DOHH2 (cell line): ENCODE data around the gene PTGDR.
A peak's percentile ranks its signal among the peaks of the same experiment; 100 is the strongest.

Experiments used
- H3F3A ChIP-seq: fragments of 200-600 bp; sonication (generic), shearing (Covaris generic); 2 replicates; pipeline ENCODE4 v1.6.0; 2016; ENCODE audit warnings: antibody characterized with exemption, mild to moderate bottlenecking; ENCODE audit not compliant: control insufficient read depth, insufficient read depth
- H3K27ac ChIP-seq: fragments of 200-600 bp; sonication (generic); 2 replicates; pipeline ENCODE4 v1.5.1; 2014; ENCODE audit warnings: low read depth, mild to moderate bottlenecking, low read length, moderate library complexity
- H3K27me3 ChIP-seq: fragments of 200-600 bp; sonication (generic); 2 replicates; pipeline ENCODE4 v1.6.1; 2014; ENCODE audit warnings: mild to moderate bottlenecking, low read length, mixed read lengths; ENCODE audit not compliant: control insufficient read depth
- H3K36me3 ChIP-seq: fragments of 200-600 bp; sonication (generic); 2 replicates; pipeline ENCODE4 v1.6.1; 2014; ENCODE audit warnings: mild to moderate bottlenecking, low read length, moderate library complexity, mixed read lengths; ENCODE audit not compliant: control insufficient read depth
- H3K4me1 ChIP-seq: fragments of 200-600 bp; sonication (generic); 2 replicates; pipeline ENCODE4 v1.6.1; 2014; ENCODE audit warnings: mild to moderate bottlenecking, low read length, mixed read lengths; ENCODE audit not compliant: control insufficient read depth
- H3K4me2 ChIP-seq: fragments of 200-600 bp; sonication (generic); 2 replicates; pipeline ENCODE4 v1.6.0; 2014; ENCODE audit warnings: mild to moderate bottlenecking, low read length, moderate library complexity
- H3K4me3 ChIP-seq: fragments of 200-600 bp; sonication (generic); 2 replicates; pipeline ENCODE4 v1.5.1; 2014; ENCODE audit warnings: mild to moderate bottlenecking, low read length, mixed read lengths
- H3K79me2 ChIP-seq: fragments of 200-600 bp; sonication (generic); 2 replicates; pipeline ENCODE4 v1.6.1; 2014; ENCODE audit warnings: mild to moderate bottlenecking, low read length, mixed read lengths; ENCODE audit not compliant: control insufficient read depth
- H3K9me2 ChIP-seq: fragments of 200-600 bp; sonication (generic); replicated peaks from 2 replicates; pipeline ENCODE4 v1.6.1; 2014; ENCODE audit warnings: mild to moderate bottlenecking, low read length, mixed read lengths; ENCODE audit not compliant: control insufficient read depth
- H3K9me3 ChIP-seq: fragments of 200-600 bp; sonication (generic); 2 replicates; pipeline ENCODE4 v1.6.1; 2014; ENCODE audit warnings: antibody characterized with exemption, low read length, mixed read lengths; ENCODE audit not compliant: control insufficient read depth, insufficient read depth
- H4K20me1 ChIP-seq: fragments of 200-600 bp; sonication (generic); 2 replicates; pipeline ENCODE4 v1.6.0; 2014; ENCODE audit warnings: low read depth, mild to moderate bottlenecking, antibody characterized with exemption, low read length, moderate library complexity; ENCODE audit not compliant: control insufficient read depth, insufficient read depth
- CTCF ChIP-seq: fragments of 200-600 bp; sonication (generic); IDR thresholded peaks from one replicate; pipeline ENCODE4 v1.5.1; 2014; ENCODE audit warnings: antibody characterized with exemption, mild to moderate bottlenecking, low read depth, low read length; ENCODE audit not compliant: poor library complexity, severe bottlenecking
- EZH2phosphoT487 ChIP-seq: fragments of 200-600 bp; sonication (generic); IDR thresholded peaks from 2 replicates; pipeline ENCODE4 v1.6.1; 2017; ENCODE audit warnings: borderline replicate concordance, mild to moderate bottlenecking, antibody characterized with exemption, low read length, moderate library complexity, mixed read lengths

The PTGDR gene

GRCh38 chr14:52325126-52325525 lies 57.6 kb downstream of the PTGDR start:
- H3K4me1 ChIP-seq = peaks cover 19% of the 10 kb centered on the region
- no peak overlapping the region for H3K27ac ChIP-seq
- peak overlapping the region; percentile 14; the same call in 1 of the 2 replicates for H3K4me2 ChIP-seq
- no peak overlapping the region for H3K4me3 ChIP-seq
- peaks cover 7% of the 10 kb centered on the region; the same call in 1 of the 2 replicates for H3K9me3 ChIP-seq
- H3K27me3 ChIP-seq = no peaks in the 10 kb centered on the region
- TF ChIP-seq CTCF (no peak), EZH2phosphoT487 (no peak)
- no peaks in the 10 kb centered on the region for H4K20me1 ChIP-seq
- H3F3A ChIP-seq = no peaks in the 10 kb centered on the region
- no peaks in the 10 kb centered on the region for H3K9me2 ChIP-seq
- H3K79me2 ChIP-seq = no peaks in the 10 kb centered on the region
- H3K36me3 ChIP-seq = no peaks in the 10 kb centered on the region

GRCh38 chr14:52325630-52326029 lies 58.1 kb downstream of the PTGDR start:
- H3K79me2 ChIP-seq = no peaks in the 10 kb centered on the region
- no peak overlapping the region for H3K27ac ChIP-seq
- no peak overlapping the region for H3K4me3 ChIP-seq
- TF ChIP-seq EZH2phosphoT487 (no peak), CTCF (no peak)
- H3F3A ChIP-seq = no peaks in the 10 kb centered on the region
- peaks cover 7% of the 10 kb centered on the region; the same call in 1 of the 2 replicates for H3K9me3 ChIP-seq
- no peaks in the 10 kb centered on the region for H3K36me3 ChIP-seq
- no peaks in the 10 kb centered on the region for H3K27me3 ChIP-seq
- H4K20me1 ChIP-seq = no peaks in the 10 kb centered on the region
- H3K4me1 ChIP-seq = peaks cover 19% of the 10 kb centered on the region
- H3K9me2 ChIP-seq = no peaks in the 10 kb centered on the region
- 0 out of 2 replicates have a peak overlapping the region, but pooled peaks have one; percentile 14 for H3K4me2 ChIP-seq
